ENCODE measurements around the gene CLK4. TPM values are rescaled to one million over a fixed set of nuclear protein-coding genes. Genes with fewer than 3 reads are reported as not detected.

The CLK4 gene
- total RNA-seq, 2 donors from 2014 or later, result 9.6 to 17.3 TPM

DNA sequence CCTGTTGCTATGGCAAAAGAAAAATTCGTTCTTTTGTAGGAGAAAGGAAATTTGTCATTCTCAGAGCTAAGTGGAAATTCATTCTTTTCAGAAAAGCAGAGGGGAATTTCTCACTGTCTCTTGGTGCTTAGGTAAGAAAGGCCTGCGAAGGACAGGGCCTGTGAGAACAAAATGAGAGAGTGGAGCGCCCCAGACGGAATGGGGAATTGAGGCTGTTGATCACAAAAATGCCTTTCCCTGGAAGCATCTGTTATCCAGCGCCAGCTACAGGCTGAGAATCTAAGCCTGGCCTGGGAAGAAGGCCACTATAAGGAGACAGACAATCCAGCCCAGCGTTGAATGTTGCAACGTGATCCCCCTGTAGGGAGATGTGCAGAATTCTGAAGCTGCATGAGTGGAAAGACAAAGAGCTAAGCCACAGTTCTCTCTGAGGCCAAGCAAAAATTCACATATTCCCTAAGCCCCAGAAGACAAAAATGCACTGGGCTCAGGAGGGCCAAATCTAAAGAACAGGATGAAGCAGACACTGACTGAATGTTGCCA lies 44.8 kb upstream of the CLK4 start:
- no peak for TF ChIP-seq CTCF (IDR thresholded peaks at IDR 0.05)
- Histone ChIP-seq H3K27me3 (no peaks in the 10 kb centered on the region), H3K27ac (no peak overlapping the region), H3K36me3 (no peaks in the 10 kb centered on the region), H3K4me1 (no peaks in the 10 kb centered on the region), H3K4me3 (no peak overlapping the region), H3K9me3 (no peaks in the 10 kb centered on the region)
- no peak for DNase-seq (ENCODE audit: low spot score)

DNA sequence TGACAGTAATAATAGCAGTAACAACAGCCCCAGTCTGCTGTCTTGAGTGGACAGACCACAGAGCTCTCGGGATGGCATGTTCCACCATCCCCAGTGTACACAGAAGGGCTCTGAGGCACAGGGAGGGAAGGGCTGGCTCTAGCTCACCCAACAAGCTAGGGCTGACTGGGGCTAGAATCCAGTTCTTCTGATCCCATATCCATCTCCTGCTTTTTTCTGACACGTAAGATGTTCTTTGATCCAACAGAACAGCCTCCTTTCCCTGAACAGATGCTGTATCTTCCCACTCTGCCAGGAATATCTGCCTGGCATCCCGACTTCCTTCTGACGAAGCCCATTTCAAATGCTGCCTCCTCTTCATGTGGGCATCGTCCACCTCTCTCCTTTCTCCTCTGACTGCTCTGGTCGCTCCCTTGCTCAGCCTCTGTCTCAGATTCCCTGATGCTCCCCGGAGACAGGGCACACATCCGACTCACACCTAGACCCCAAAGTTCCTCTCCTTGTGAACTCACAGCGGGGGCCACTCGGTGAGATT lies 43.6 kb upstream of the CLK4 start:
- no peaks in the 10 kb centered on the region for H3K9me3 ChIP-seq
- no peaks in the 10 kb centered on the region for H3K36me3 ChIP-seq
- H3K4me1 ChIP-seq, result no peaks in the 10 kb centered on the region
- no peaks in the 10 kb centered on the region for H3K27me3 ChIP-seq
- no peak overlapping the region for H3K4me3 ChIP-seq
- no peak for TF ChIP-seq CTCF (IDR thresholded peaks at IDR 0.05)
- no peak for DNase-seq (ENCODE audit: low spot score)
- H3K27ac ChIP-seq, result no peak overlapping the region

DNA sequence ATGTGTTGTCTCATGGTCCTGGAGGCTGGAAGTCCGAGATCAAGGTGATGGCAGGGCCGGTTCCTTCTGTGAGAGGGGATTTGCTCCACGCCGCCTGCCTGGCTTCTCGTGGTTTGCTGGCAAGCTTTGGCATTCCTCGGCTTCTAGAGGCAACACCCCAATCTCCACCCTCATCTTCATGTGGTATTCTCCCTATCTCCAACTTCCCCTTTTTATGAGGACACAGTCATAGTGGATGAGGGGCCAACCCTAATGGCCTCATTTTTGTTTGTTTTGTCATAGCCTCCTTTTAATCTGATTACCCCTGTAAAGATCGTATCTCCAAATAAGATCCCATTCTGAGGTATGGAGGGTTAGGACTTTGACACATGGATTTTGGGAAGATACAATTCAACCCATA lies 41.7 kb upstream of the CLK4 start:
- no peak for TF ChIP-seq CTCF (IDR thresholded peaks at IDR 0.05)
- H3K27ac ChIP-seq, result no peak overlapping the region
- peaks cover 0 to 4% of the 10 kb centered on the region in 2 donors for H3K9me3 ChIP-seq
- H3K4me1 ChIP-seq, result no peaks in the 10 kb centered on the region
- no peak for DNase-seq (ENCODE audit: low spot score)
- no peaks in the 10 kb centered on the region for H3K36me3 ChIP-seq
- no peaks in the 10 kb centered on the region for H3K27me3 ChIP-seq
- no peak overlapping the region for H3K4me3 ChIP-seq

DNA sequence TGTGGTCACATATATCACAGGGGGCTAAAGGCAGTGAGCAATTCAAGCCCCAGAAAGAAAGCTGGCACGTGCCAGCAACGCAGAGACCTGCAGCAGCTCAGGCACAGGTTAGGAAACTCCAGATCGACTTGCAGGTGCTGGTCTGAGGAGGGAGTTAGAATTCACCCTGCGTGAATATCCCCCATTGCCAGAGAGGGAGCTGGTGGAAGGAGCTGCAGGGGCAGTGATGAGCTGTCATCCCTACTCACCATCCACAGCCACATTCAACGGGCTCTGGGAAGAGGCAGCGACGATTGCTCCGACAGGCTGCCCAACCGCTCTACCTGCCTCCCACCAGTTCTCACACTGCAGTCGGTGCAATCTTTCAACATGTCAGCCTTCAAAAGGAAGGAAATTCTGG lies 40.8 kb upstream of the CLK4 start:
- H3K27me3 ChIP-seq, result no peaks in the 10 kb centered on the region
- no peak overlapping the region for H3K27ac ChIP-seq
- H3K9me3 ChIP-seq, result peaks cover 0 to 4% of the 10 kb centered on the region in 2 donors
- no peak for DNase-seq (ENCODE audit: low spot score)
- H3K4me3 ChIP-seq, result no peak overlapping the region
- no peaks in the 10 kb centered on the region for H3K36me3 ChIP-seq
- no peaks in the 10 kb centered on the region for H3K4me1 ChIP-seq
- no peak for TF ChIP-seq CTCF (IDR thresholded peaks at IDR 0.05)

DNA sequence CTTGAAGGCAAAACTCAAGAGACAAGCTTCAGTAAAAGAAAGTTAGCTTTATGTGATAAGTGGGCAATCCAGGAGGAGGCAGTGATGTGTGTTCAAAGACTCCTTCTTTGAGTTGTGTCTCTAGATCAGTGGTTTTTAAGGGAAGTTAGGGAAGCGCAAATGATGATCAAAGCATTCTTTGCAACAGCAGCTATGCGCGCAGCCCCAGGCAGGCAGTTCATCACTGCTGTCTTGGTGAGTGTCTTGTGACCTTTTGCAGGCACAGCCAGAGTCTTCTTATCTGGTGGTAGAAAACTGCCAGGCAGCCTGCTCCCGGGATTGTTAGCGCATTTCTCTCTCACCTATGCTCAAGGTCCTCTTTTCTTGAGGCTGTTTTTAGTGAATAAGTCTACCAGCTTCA lies 40.3 kb upstream of the CLK4 start:
- H3K27me3 ChIP-seq, result no peaks in the 10 kb centered on the region
- H3K36me3 ChIP-seq, result no peaks in the 10 kb centered on the region
- no peak for DNase-seq (ENCODE audit: low spot score)
- H3K27ac ChIP-seq, result no peak overlapping the region
- no peaks in the 10 kb centered on the region for H3K4me1 ChIP-seq
- no peak for TF ChIP-seq CTCF (IDR thresholded peaks at IDR 0.05)
- H3K9me3 ChIP-seq, result peaks cover 0 to 4% of the 10 kb centered on the region in 2 donors
- no peak overlapping the region for H3K4me3 ChIP-seq

DNA sequence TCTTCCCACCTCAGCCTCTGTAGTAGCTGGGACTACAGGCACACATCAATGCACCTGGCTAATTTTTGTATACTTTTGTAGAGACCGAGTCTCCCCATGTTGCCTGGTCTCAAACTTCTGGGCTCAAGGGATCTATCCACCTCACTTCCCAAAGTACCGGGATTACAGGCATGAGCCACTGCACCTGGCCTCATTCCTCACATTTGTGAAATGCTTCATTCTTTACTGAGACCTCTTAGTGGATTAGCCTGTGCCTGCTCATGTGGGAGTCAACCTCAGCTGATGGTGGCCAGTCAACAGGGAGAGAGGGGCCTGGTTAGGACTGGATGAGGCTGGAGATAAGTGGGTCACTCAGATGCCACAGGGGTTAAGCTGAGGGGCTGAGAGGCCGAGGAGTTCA lies 37.3 kb upstream of the CLK4 start:
- no peak for DNase-seq (ENCODE audit: low spot score)
- no peak for TF ChIP-seq CTCF (IDR thresholded peaks at IDR 0.05)
- Histone ChIP-seq H3K4me3 (no peak overlapping the region), H3K9me3 (peaks cover 0 to 4% of the 10 kb centered on the region in 2 donors), H3K4me1 (no peaks in the 10 kb centered on the region), H3K36me3 (no peaks in the 10 kb centered on the region), H3K27me3 (no peaks in the 10 kb centered on the region), H3K27ac (no peak overlapping the region)

Measured in right atrium auricular region (tissue), 2 donors.